Heart right ventricle (tissue), 16 donors: ENCODE data around the gene ITPR3. TPM values are rescaled to one million over a fixed set of nuclear protein-coding genes. Genes with fewer than 3 reads are reported as not detected.

ENCODE experiments used
- ATAC-seq, 8 donors: fragments of 200-7000 bp; cut with Tn5 transposase; one replicate each; pipeline ENCODE4 v1.9.1; 2020; ENCODE audit warnings: mild to moderate bottlenecking in 8 of 8, moderate library complexity in 8 of 8, moderate number of reproducible peaks in 1 of 8
- DNase-seq, 2 donors: peaks; one replicate each; pipeline ENCODE4 v3.0.0-alpha.2; 2020
- H3K27ac ChIP-seq, 10 donors: fragments of 200-600 bp; sonication (generic) in 2 of 10; one replicate each; pipeline versions ENCODE4 v1.5.0 to v1.8.0; 2020 to 2022; ENCODE audit warnings: mild to moderate bottlenecking in 3 of 10
- H3K27me3 ChIP-seq, 7 donors: fragments of 200-600 bp; one replicate each; pipeline ENCODE4 v1.8.0; 2021 to 2022; ENCODE audit warnings: mild to moderate bottlenecking in 2 of 7
- H3K36me3 ChIP-seq, 9 donors: fragments of 200-600 bp; sonication (generic) in 1 of 9; one replicate each; pipeline versions ENCODE4 v1.5.0 to v1.8.0; 2020 to 2022; ENCODE audit warnings: mild to moderate bottlenecking in 2 of 9
- H3K4me1 ChIP-seq, 9 donors: fragments of 200-600 bp; sonication (generic) in 1 of 9; one replicate each; pipeline versions ENCODE4 v1.5.0 to v1.8.0; 2020 to 2022; ENCODE audit warnings: mild to moderate bottlenecking in 4 of 9
- H3K4me3 ChIP-seq, 10 donors: fragments of 200-600 bp; sonication (generic) in 2 of 10; one replicate each; pipeline versions ENCODE4 v1.5.0 to v1.8.0; 2020 to 2022; ENCODE audit warnings: mild to moderate bottlenecking in 7 of 10, moderate library complexity in 2 of 10
- H3K9me3 ChIP-seq, 11 donors: fragments of 200-600 bp in 10 of 11; sonication (generic) in 2 of 11; one replicate each; pipeline versions ENCODE4 v1.5.0 to v1.8.0; 2013 to 2022; ENCODE audit warnings: mild to moderate bottlenecking in 2 of 11, control low read depth in 1 of 11, moderate library complexity in 1 of 11
- CTCF ChIP-seq, 9 donors: fragments of 200-600 bp; sonication (generic) in 2 of 9; IDR thresholded peaks; one replicate each; pipeline versions ENCODE4 v1.5.0 to v1.8.0; 2021 to 2022; ENCODE audit warnings: antibody characterized with exemption in 9 of 9, mild to moderate bottlenecking in 5 of 9, moderate library complexity in 1 of 9
- WGBS, 2 donors: extraction: QIAGEN DNeasy Blood & Tissue Kit; methylation state at CpG; one replicate each; pipeline ENCODE4 v1.1.7; 2013; ENCODE audit warnings: inconsistent platforms in 1 of 2; 5-methylcytosine and 5-hydroxymethylcytosine counted together
- intact Hi-C, 10 donors: fragments of 100-400 bp; cut with DNase I; formaldehyde crosslinking; loops; one replicate each; pipeline versions ENCODE4 v1.11.1 to v1.14.2; 2022
- polyA plus RNA-seq, 2 donors: library from polyadenylated mRNA; stranded (reverse); fragments of 200-250 nt; gene quantifications; one replicate each; pipeline ENCODE4 v1.2.3, GENCODE V29; 2013
- total RNA-seq, 10 donors: library from RNA; stranded (reverse); fragmentation: NEBNext Ultra II Directional in 3 of 10; extraction: Animal tissue kit (Norgen Biotek cat#: 25700) in 3 of 10; gene quantifications; one replicate each; pipeline versions ENCODE4 v1.2.1 to v1.2.4, GENCODE V29; 2021 to 2023
- donor health status: Arrhythmogenic right ventricular cardiomyopathy.
- donor health status: ischemic (EF 13 %, LVEDD 7.1; RV severe dilation, severe dysfunction).
- donor health status: healthy with polysubstance abuse.
- donor health status: DM: no; HTN: yes; CAD: no.
- donor health status: DM: no; HTN: no; CAD: no.
- donor health status: ischemic (EF 25% LVEDD 6.9; RV normal size, moderate dysfunction).
- donor health status: ischemic (EF 25% LVEDD 5.7; RV mildly dilated, moderate dysfunction).
- donor health status: healthy.
- donor health status: DM: yes; HTN: yes; CAD: no.
- donor health status: Ischemic cardiomyopathy.
- donor health status: ischemic (EF 35%, LVEDD 5.7; RV mildly dilated, moderate dysfunction).
- donor health status: nonischemic (EF 11% LVEDD 7.7; RV severe dilation, severe dysfunction).
- donor health status: DM: yes; HTN: yes; CAD: no.
- donor health status: PGD.
- donor health status: ischemic (EF 29% LVEDD 5.4; RV normal size, mild dysfunction).
- donor health status: nonischemic (EF 23%, LVEDD 6.1; RV moderate dilation, normal function).

The ITPR3 gene
- total and polyA plus RNA-seq, 12 donors = 3.2 to 16.7 (median 6.0) TPM

- WGBS, 2 donors = 47 to 54% methylated on average over 16 of the region's 16 CpGs
- intact Hi-C loops = loop anchor here in 2 of 10 donors (10.0 kb wide), 2 partner anchors 261 to 491 kb away; partner anchors contain the start of genes HSD17B8 (in 1 of the 2), RING1 (in 1 of the 2), RXRB (in 1 of the 2) and SLC39A7 (in 1 of the 2)
- DNase-seq = no peak
Observed at GRCh38 chr6:33695451-33695887, 74.3 kb downstream of the ITPR3 start.

DNA sequence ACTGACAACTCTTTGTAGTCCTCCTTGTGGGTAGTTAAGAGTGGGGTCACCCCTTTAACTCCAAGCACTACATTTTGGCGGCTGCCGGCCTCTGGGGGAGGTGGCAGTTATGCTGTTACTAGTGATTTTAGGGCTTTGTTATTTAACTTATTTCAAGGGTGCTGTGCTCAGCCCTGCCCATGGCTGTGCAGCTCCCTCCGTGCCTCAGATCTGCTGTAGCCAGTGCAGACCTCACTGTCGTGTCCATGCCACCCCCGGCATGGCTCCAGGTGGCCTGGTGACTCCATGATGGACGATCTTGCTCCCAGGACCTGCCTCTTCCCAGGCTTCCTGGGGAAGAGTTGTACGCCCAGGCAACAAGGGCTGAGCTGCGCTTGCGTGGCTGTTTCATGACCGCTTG, 75.0 kb downstream of the ITPR3 start:
- DNase-seq (no peak), ATAC-seq (no peak)
- peaks cover 0 to 85% (median 4%) of the 10 kb centered on the region in 9 donors for H3K36me3 ChIP-seq
- H3K4me3 ChIP-seq = no peak overlapping the region
- no peaks in the 10 kb centered on the region for H3K27me3 ChIP-seq
- intact Hi-C loops = loop anchor here in 2 of 10 donors (10.0 kb wide), 2 partner anchors 261 to 491 kb away; partner anchors contain the start of genes HSD17B8 (in 1 of the 2), RING1 (in 1 of the 2), RXRB (in 1 of the 2) and SLC39A7 (in 1 of the 2)
- no peaks in the 10 kb centered on the region for H3K9me3 ChIP-seq
- WGBS, 2 donors = 61 to 62% methylated on average over 10 of the region's 10 CpGs
- peak overlapping the region; percentile 11 to 88 (median 78) for H3K27ac ChIP-seq
- peaks cover 56 to 100% (median 82%) of the 10 kb centered on the region in 9 donors for H3K4me1 ChIP-seq
- no peak for TF ChIP-seq CTCF (IDR thresholded peaks at IDR 0.05)

More at GRCh38 chr6:33695451-33695887, 74.3 kb downstream of the ITPR3 start:
- no peak for ATAC-seq
- no peak overlapping the region for H3K4me3 ChIP-seq
- no peaks in the 10 kb centered on the region for H3K27me3 ChIP-seq
- H3K4me1 ChIP-seq = peaks cover 56 to 100% (median 85%) of the 10 kb centered on the region in 9 donors
- peaks cover 0 to 86% (median 4%) of the 10 kb centered on the region in 9 donors for H3K36me3 ChIP-seq
- no peak for TF ChIP-seq CTCF (IDR thresholded peaks at IDR 0.05)
- no peaks in the 10 kb centered on the region for H3K9me3 ChIP-seq
- peak overlapping the region; percentile 18 to 88 (median 78) for H3K27ac ChIP-seq

- Histone ChIP-seq H3K9me3 (no peaks in the 10 kb centered on the region), H3K27ac (peak overlapping the region; percentile 11 to 88 (median 78)), H3K36me3 (peaks cover 0 to 82% (median 0%) of the 10 kb centered on the region in 9 donors), H3K27me3 (no peaks in the 10 kb centered on the region), H3K4me1 (peaks cover 53 to 97% (median 78%) of the 10 kb centered on the region in 9 donors), H3K4me3 (no peak overlapping the region)
- intact Hi-C loops = loop anchor here in 2 of 10 donors (10.0 kb wide), 2 partner anchors 262 to 492 kb away; partner anchors contain the start of genes HSD17B8 (in 1 of the 2), RING1 (in 1 of the 2), RXRB (in 1 of the 2) and SLC39A7 (in 1 of the 2)
- DNase-seq = peak; percentile 67 to 76
- WGBS, 2 donors = 36% methylated on average over 15 of the region's 15 CpGs
- no peak for TF ChIP-seq CTCF (IDR thresholded peaks at IDR 0.05)
- ATAC-seq = peak; percentile 29 to 70 (median 46)
Observed at GRCh38 chr6:33696548-33697518, 75.7 kb downstream of the ITPR3 start.

DNA sequence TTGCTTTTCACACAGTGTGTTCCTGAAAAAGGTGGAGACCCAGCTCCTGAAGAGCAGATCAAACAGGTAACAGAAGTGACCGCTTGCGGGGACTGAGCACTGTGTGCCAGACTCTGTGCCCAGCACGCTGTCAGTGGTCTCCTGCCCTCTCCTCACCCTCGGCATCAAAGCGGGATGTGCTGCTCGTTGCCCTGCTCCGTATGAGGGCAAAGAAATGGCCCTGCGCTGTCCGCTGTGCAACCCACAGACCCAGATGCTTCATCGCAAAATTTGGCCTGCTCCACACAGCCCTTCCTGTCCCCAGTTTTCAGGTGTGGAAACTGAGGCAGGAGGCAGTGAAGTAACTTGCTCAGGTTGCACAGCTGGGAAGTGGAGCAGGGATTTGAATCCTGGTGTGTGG, 76.7 kb downstream of the ITPR3 start:
- no peak for TF ChIP-seq CTCF (IDR thresholded peaks at IDR 0.05)
- Histone ChIP-seq H3K36me3 (peaks cover 0 to 74% (median 0%) of the 10 kb centered on the region in 9 donors), H3K4me3 (no peak overlapping the region), H3K9me3 (no peaks in the 10 kb centered on the region), H3K27ac (peak overlapping the region in 7 of 10 donors; percentile 59 to 88 (median 79)), H3K27me3 (no peaks in the 10 kb centered on the region), H3K4me1 (peaks cover 43 to 96% (median 73%) of the 10 kb centered on the region in 9 donors)
- WGBS, 2 donors = 93 to 98% methylated on average over 10 of the region's 10 CpGs
- DNase-seq = no peak
- intact Hi-C loops = loop anchor here in 4 of 10 donors (2.0 to 10.0 kb wide), 4 partner anchors 109 to 493 kb away; partner anchors contain the start of genes HSD17B8 (in 1 of the 4), RING1 (in 1 of the 4), RXRB (in 1 of the 4) and SLC39A7 (in 1 of the 4)
- ATAC-seq = no peak
